A673 (cell line): Measurements from ENCODE around the gene DLG2. TPM values are rescaled to one million over a fixed set of nuclear protein-coding genes. Genes with fewer than 3 reads are reported as not detected.

Experiments
- BruUV-seq: library from RNA; stranded (reverse); fragments of 400-500 nt; replicated peaks from 2 replicates; lab custom pipeline; 2021; lab: Mats Ljungman, UMichigan
- CTCF ChIA-PET: fragments of 300-600 bp; sonication (Branson Sonifier 250); formaldehyde crosslinking; loops from one replicate; lab custom pipeline; 2022; ENCODE audit warnings: antibody characterized with exemption; lab: Charles Lee
- POLR2A ChIA-PET: fragments of 300-600 bp; sonication (Branson Sonifier 250); formaldehyde crosslinking; loops from one replicate; lab custom pipeline; 2022; ENCODE audit warnings: antibody characterized with exemption; ENCODE audit not compliant: low non-redundant PET; lab: Charles Lee
- DNase-seq: peaks from one replicate; pipeline ENCODE4 v3.0.0-alpha.2; 2015; ENCODE audit warnings: low spot score
- H3K27ac ChIP-seq: fragments of 200-600 bp; sonication (generic); 2 replicates; pipeline ENCODE4 v1.5.1; 2016; ENCODE audit warnings: mixed run types, low read depth, mild to moderate bottlenecking, mixed read lengths, antibody characterized with exemption, low read length; ENCODE audit not compliant: poor library complexity, severe bottlenecking
- H3K27me3 ChIP-seq: fragments of 200-600 bp; sonication (generic); replicated peaks from 2 replicates; pipeline ENCODE4 v1.6.1; 2017; ENCODE audit warnings: mixed run types, low read depth, mild to moderate bottlenecking, mixed read lengths, antibody characterized with exemption, low read length; ENCODE audit not compliant: insufficient read depth, poor library complexity
- H3K36me3 ChIP-seq: fragments of 200-600 bp; sonication (generic); 2 replicates; pipeline ENCODE4 v1.6.1; 2016; ENCODE audit warnings: mixed run types, mild to moderate bottlenecking, mixed read lengths, antibody characterized with exemption, low read length; ENCODE audit not compliant: insufficient read depth, poor library complexity, severe bottlenecking
- H3K4me1 ChIP-seq: fragments of 200-600 bp; sonication (generic); 2 replicates; pipeline ENCODE4 v1.6.1; 2017; ENCODE audit warnings: mixed run types, mild to moderate bottlenecking, mixed read lengths, antibody characterized with exemption, low read length; ENCODE audit not compliant: insufficient read depth, poor library complexity, severe bottlenecking
- H3K4me3 ChIP-seq: fragments of 200-600 bp; sonication (generic); 2 replicates; pipeline ENCODE4 v1.5.1; 2016; ENCODE audit warnings: low read depth, mixed run types, mild to moderate bottlenecking, mixed read lengths, low read length; ENCODE audit not compliant: poor library complexity, severe bottlenecking
- H3K9me3 ChIP-seq: fragments of 200-600 bp; sonication (generic); 2 replicates; pipeline ENCODE4 v1.6.1; 2016; ENCODE audit warnings: mixed run types, low read depth, mild to moderate bottlenecking, mixed read lengths, antibody characterized with exemption, low read length; ENCODE audit not compliant: poor library complexity, severe bottlenecking
- EZH2 ChIP-seq: fragments of 200-600 bp; sonication (generic); IDR thresholded peaks from 2 replicates; pipeline ENCODE4 v1.6.1; 2017; ENCODE audit warnings: borderline replicate concordance, low read depth, mild to moderate bottlenecking, mixed read lengths, antibody characterized with exemption, low read length; ENCODE audit not compliant: poor library complexity, severe bottlenecking
- intact Hi-C: fragments of 100-400 bp; cut with micrococcal nuclease; formaldehyde crosslinking; loops from one replicate; pipeline ENCODE4 v1.10.0; 2022; ENCODE audit not compliant: unreplicated experiment
- total RNA-seq: library from RNA; stranded (reverse); gene quantifications from 2 replicates; pipeline ENCODE4 v1.2.3, GENCODE V29; 2021
- TF ChIP-seq, protein P1 (sequence below): fragments of 300-800, 200-600 bp; sonication (generic); conservative IDR thresholded peaks from 2 replicates; pipeline ENCODE4 v1.5.1; 2017; ENCODE audit warnings: low read depth, mild to moderate bottlenecking, antibody characterized with exemption, low read length, moderate library complexity, mixed read lengths

The DLG2 gene
- total RNA-seq, 1 experiment from 2014 or later: 277 TPM

DNA sequence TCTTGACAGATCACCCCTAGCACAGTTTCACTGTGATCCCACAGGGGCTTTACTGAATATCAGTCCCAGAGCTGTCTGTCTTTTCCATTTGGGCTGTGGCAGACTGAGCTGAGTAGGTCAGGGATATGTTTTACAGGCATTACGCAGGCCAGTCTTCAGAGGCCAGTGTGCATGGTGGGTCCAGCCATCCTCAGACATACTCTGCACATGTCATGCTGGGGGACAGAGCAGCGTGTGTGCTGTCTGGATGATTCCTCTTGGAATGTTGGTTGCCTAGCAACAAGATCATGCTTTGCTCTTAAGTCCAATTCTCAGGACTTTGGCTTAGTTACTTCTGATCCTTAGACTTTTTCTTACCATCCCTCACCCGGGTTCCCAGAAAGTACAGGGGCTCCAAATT, 736.5 kb downstream of the DLG2 start:
- Histone ChIP-seq H3K36me3 (no peaks in the 10 kb centered on the region), H3K27me3 (no peaks in the 10 kb centered on the region), H3K4me3 (no peak overlapping the region), H3K4me1 (no peaks in the 10 kb centered on the region), H3K27ac (no peak overlapping the region), H3K9me3 (no peaks in the 10 kb centered on the region)
- ChIA-PET POLR2A (no interaction called here), CTCF (no interaction called here)
- intact Hi-C loops: no loop called here
- no TSS peak for BruUV-seq
- DNase-seq: no peak
- TF ChIP-seq, protein P1, sequence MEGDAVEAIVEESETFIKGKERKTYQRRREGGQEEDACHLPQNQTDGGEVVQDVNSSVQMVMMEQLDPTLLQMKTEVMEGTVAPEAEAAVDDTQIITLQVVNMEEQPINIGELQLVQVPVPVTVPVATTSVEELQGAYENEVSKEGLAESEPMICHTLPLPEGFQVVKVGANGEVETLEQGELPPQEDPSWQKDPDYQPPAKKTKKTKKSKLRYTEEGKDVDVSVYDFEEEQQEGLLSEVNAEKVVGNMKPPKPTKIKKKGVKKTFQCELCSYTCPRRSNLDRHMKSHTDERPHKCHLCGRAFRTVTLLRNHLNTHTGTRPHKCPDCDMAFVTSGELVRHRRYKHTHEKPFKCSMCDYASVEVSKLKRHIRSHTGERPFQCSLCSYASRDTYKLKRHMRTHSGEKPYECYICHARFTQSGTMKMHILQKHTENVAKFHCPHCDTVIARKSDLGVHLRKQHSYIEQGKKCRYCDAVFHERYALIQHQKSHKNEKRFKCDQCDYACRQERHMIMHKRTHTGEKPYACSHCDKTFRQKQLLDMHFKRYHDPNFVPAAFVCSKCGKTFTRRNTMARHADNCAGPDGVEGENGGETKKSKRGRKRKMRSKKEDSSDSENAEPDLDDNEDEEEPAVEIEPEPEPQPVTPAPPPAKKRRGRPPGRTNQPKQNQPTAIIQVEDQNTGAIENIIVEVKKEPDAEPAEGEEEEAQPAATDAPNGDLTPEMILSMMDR: no peak
- no peak for TF ChIP-seq EZH2

DNA sequence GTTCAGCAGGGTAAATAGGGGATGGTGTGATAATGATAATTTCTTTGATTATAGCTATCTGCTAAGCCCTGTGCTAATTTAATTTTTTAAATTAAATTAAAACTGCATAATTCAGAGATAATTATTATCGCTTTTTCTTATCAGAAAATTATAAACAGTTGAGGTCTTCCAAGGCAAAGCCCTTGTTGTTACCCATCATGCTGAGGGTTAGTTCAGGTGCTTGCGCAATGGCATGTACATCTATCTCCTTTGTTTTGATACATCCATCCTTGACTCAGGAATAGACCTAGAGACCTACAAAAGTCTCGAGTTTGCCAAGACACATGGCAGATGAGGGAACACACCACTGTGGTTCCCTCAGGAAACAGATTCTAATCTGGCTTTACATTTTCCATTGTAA, 737.6 kb downstream of the DLG2 start:
- ChIA-PET POLR2A (no interaction called here), CTCF (no interaction called here)
- no peaks in the 10 kb centered on the region for H3K9me3 ChIP-seq
- no peaks in the 10 kb centered on the region for H3K27me3 ChIP-seq
- H3K36me3 ChIP-seq: no peaks in the 10 kb centered on the region
- H3K4me3 ChIP-seq: no peak overlapping the region
- no TSS peak for BruUV-seq
- intact Hi-C loops: no loop called here
- DNase-seq: no peak
- no peak overlapping the region for H3K27ac ChIP-seq
- no peaks in the 10 kb centered on the region for H3K4me1 ChIP-seq
- TF ChIP-seq, protein P1: no peak
- no peak for TF ChIP-seq EZH2

GRCh38 chr11:84887055-84887629, 740.0 kb downstream of the DLG2 start:
- no peak overlapping the region for H3K27ac ChIP-seq
- H3K9me3 ChIP-seq: no peaks in the 10 kb centered on the region
- H3K27me3 ChIP-seq: no peaks in the 10 kb centered on the region
- ChIA-PET POLR2A (no interaction called here), CTCF (no interaction called here)
- TF ChIP-seq, protein P1: no peak
- no peak for TF ChIP-seq EZH2
- DNase-seq: no peak
- intact Hi-C loops: no loop called here
- H3K4me1 ChIP-seq: no peaks in the 10 kb centered on the region
- H3K36me3 ChIP-seq: no peaks in the 10 kb centered on the region
- BruUV-seq: no TSS peak
- H3K4me3 ChIP-seq: no peak overlapping the region
